Lower leg skin (tissue), 4 donors: ENCODE measurements around the gene C22orf15. TPM values are rescaled to one million over a fixed set of nuclear protein-coding genes. Genes with fewer than 3 reads are reported as not detected.

Experiments used
- DNase-seq, 2 donors: peaks; one replicate each; pipeline ENCODE4 v3.0.0-alpha.2; 2019; ENCODE audit warnings: low spot score in 2 of 2
- H3K4me3 ChIP-seq: fragments of 200-600 bp; sonication (generic); 2 replicates; pipeline ENCODE4 v1.5.1; 2017; ENCODE audit warnings: mild to moderate bottlenecking, low read depth; ENCODE audit not compliant: poor library complexity, severe bottlenecking
- CTCF ChIP-seq, 3 donors: fragments of 450-650 bp; IDR thresholded peaks; one replicate each; pipeline ENCODE4 v1.5.1; 2016; ENCODE audit warnings: antibody characterized with exemption in 3 of 3, mild to moderate bottlenecking in 3 of 3, moderate library complexity in 2 of 3
- POLR2A ChIP-seq, 2 donors: fragments of 450-650 bp; IDR thresholded peaks; one replicate each; pipeline ENCODE4 v1.6.1; 2016 to 2017; ENCODE audit warnings: antibody characterized with exemption in 2 of 2, mild to moderate bottlenecking in 1 of 2, moderate library complexity in 1 of 2
- WGBS, 2 donors: methylation state at CpG; one replicate each; pipeline ENCODE4 v1.1.5; 2018; 5-methylcytosine and 5-hydroxymethylcytosine counted together
- intact Hi-C: fragments of 100-400 bp; cut with DNase I; formaldehyde crosslinking; loops from one replicate; pipeline ENCODE4 v1.15.0; 2023; ENCODE audit warnings: low total_unique reads
- total RNA-seq, 4 donors: library from RNA; depleted of rRNA; stranded (reverse); fragments of >200 nt; gene quantifications; one replicate each; pipeline ENCODE4 v1.1.0, GENCODE V29; 2016

The C22orf15 gene
- total RNA-seq, result not detected

GRCh38 chr22:23762842-23763578, at the start of gene C22orf15:
Gene C22orf15, plus strand, starts transcription at chr22:23762990. Its CDS starts 317 bp downstream, at chr22:23763307.
- no peak for TF ChIP-seq CTCF (IDR thresholded peaks at IDR 0.05)
- no peak for TF ChIP-seq POLR2A (IDR thresholded peaks at IDR 0.05)
- H3K4me3 ChIP-seq, result no peak within 1 kb of the TSS
- intact Hi-C loops, result no loop called here
- no peak for DNase-seq
- WGBS, 2 donors, result 43 to 45% methylated on average over 23 of the region's 23 CpGs

GRCh38 chr22:23713696-23714595, 48.8 kb upstream of the C22orf15 start:
- WGBS, 2 donors, result 89 to 91% methylated on average over 25 to 28 of the region's 28 CpGs
- H3K4me3 ChIP-seq, result no peak overlapping the region
- intact Hi-C loops, result no loop called here
- no peak for DNase-seq
- TF ChIP-seq POLR2A (IDR thresholded peaks at IDR 0.05) (no peak), CTCF (IDR thresholded peaks at IDR 0.05) (no peak)

- no peak for TF ChIP-seq CTCF (IDR thresholded peaks at IDR 0.05)
- no peak for TF ChIP-seq POLR2A (IDR thresholded peaks at IDR 0.05)
- intact Hi-C loops, result no loop called here
- no peak for DNase-seq
- no peak overlapping the region for H3K4me3 ChIP-seq
- WGBS, 2 donors, result 88 to 89% methylated on average over 22 of the region's 23 CpGs
Observed at GRCh38 chr22:23714596-23715578, 47.9 kb upstream of the C22orf15 start.

- no peak overlapping the region for H3K4me3 ChIP-seq
- WGBS, 2 donors, result 76 to 79% methylated on average over 16 to 18 of the region's 18 CpGs
- DNase-seq, result no peak
- intact Hi-C loops, result no loop called here
- no peak for TF ChIP-seq POLR2A (IDR thresholded peaks at IDR 0.05)
- no peak for TF ChIP-seq CTCF (IDR thresholded peaks at IDR 0.05)
Observed at GRCh38 chr22:23715806-23716375, 46.9 kb upstream of the C22orf15 start.
